GM19240 (cell line): ENCODE results near the gene CDH6.

ENCODE experiments used
- DNase-seq: peaks from one replicate; pipeline ENCODE4 v3.0.0; 2011; ENCODE audit warnings: low spot score; ENCODE audit not compliant: insufficient read length

The CDH6 gene

GRCh38 chr5:31372124-31372523, 178.6 kb downstream of the CDH6 start:
- no peak for DNase-seq

GRCh38 chr5:31375999-31376720, 182.7 kb downstream of the CDH6 start:
- DNase-seq: no peak

- no peak for DNase-seq
Measured at GRCh38 chr5:31377274-31377946, 183.9 kb downstream of the CDH6 start.

GRCh38 chr5:31378136-31378535, 184.7 kb downstream of the CDH6 start:
- no peak for DNase-seq
